H1 (cell line): ENCODE measurements around the gene RPP25. TPM values are rescaled to one million over a fixed set of nuclear protein-coding genes. Genes with fewer than 3 reads are reported as not detected.

Experiments used
- CTCF ChIA-PET: fragments of 300-600 bp; sonication (Branson Sonifier 250); formaldehyde crosslinking; loops from one replicate; lab custom pipeline; 2021; ENCODE audit not compliant: partially characterized antibody; lab: Charles Lee
- POLR2A ChIA-PET: fragments of 300-600 bp; sonication (Branson Sonifier 250); formaldehyde crosslinking; loops from one replicate; lab custom pipeline; 2021; ENCODE audit warnings: inconsistent platforms; ENCODE audit not compliant: partially characterized antibody; lab: Charles Lee
- DNase-seq, 2 experiments: peaks; one replicate each; pipeline versions ENCODE4 v3.0.0 to v3.0.0-alpha.2; 2010 to 2022; ENCODE audit warnings: low spot score in 2 of 2, low read depth in 1 of 2, mixed read lengths in 1 of 2
- FAIRE-seq: peaks from 2 replicates; lab custom pipeline; 2011; peaks lifted over from hg19 to GRCh38; lab: Jason Lieb, UNC
- H2AFZ ChIP-seq: 2 replicates; pipeline ENCODE4 v1.8.1; 2012; ENCODE audit warnings: low read length, inconsistent platforms
- H2AK5ac ChIP-seq: 2 replicates; pipeline ENCODE4 v1.6.1; 2013; ENCODE audit warnings: low read depth, low read length
- H2BK120ac ChIP-seq: replicated peaks from 2 replicates; pipeline ENCODE3; 2013; ENCODE audit warnings: low read depth, low read length, inconsistent platforms
- H2BK12ac ChIP-seq: 2 replicates; pipeline ENCODE4 v1.6.1; 2013; ENCODE audit warnings: low read depth, low read length
- H2BK15ac ChIP-seq: 2 replicates; pipeline ENCODE4 v1.6.1; 2013; ENCODE audit warnings: low read length
- H2BK20ac ChIP-seq: 2 replicates; pipeline ENCODE4 v1.6.1; 2013; ENCODE audit warnings: low read length
- H2BK5ac ChIP-seq: 2 replicates; pipeline ENCODE4 v1.6.1; 2013; ENCODE audit warnings: low read depth, low read length
- H3K14ac ChIP-seq: 2 replicates; pipeline ENCODE4 v1.6.1; 2013; ENCODE audit warnings: inconsistent platforms; ENCODE audit not compliant: insufficient read length
- H3K18ac ChIP-seq: 2 replicates; pipeline ENCODE4 v1.6.1; 2013; ENCODE audit warnings: low read length; ENCODE audit errors: extremely low read depth
- H3K23ac ChIP-seq: 2 replicates; pipeline ENCODE4 v1.6.1; 2013; ENCODE audit warnings: inconsistent platforms; ENCODE audit not compliant: insufficient read length
- H3K23me2 ChIP-seq: 2 replicates; pipeline ENCODE4 v1.6.1; 2013; ENCODE audit warnings: low read depth, low read length
- H3K27ac ChIP-seq: 2 replicates; pipeline ENCODE4 v1.6.1; 2011; ENCODE audit warnings: low read depth, low read length, inconsistent platforms
- H3K27me3 ChIP-seq, 4 experiments: replicated peaks in 1 of 4; 1 replicate in 1 of 4; 2 replicates in 3 of 4; pipeline versions ENCODE4 v1.6.1 to v1.8.1; 2011 to 2013; ENCODE audit warnings: low read length in 3 of 4, mild to moderate bottlenecking in 3 of 4, inconsistent platforms in 2 of 4, mixed read lengths in 2 of 4, moderate library complexity in 1 of 4; ENCODE audit not compliant: control insufficient read depth in 3 of 4, insufficient read depth in 3 of 4; ENCODE audit errors: extremely low read depth in 1 of 4
- H3K36me3 ChIP-seq, 4 experiments: 2 replicates each; pipeline versions ENCODE4 v1.6.1 to v1.8.1; 2011 to 2013; ENCODE audit warnings: mild to moderate bottlenecking in 4 of 4, low read length in 3 of 4, moderate library complexity in 2 of 4, control low read depth in 1 of 4, inconsistent platforms in 1 of 4; ENCODE audit not compliant: insufficient read depth in 4 of 4, control insufficient read depth in 2 of 4
- H3K4ac ChIP-seq: replicated peaks from 2 replicates; pipeline ENCODE3; 2013; ENCODE audit warnings: low read length, low read depth, mixed read lengths, inconsistent platforms; ENCODE audit not compliant: insufficient read length
- H3K4me1 ChIP-seq, 4 experiments: replicated peaks in 1 of 4; 1 replicate in 1 of 4; 2 replicates in 3 of 4; pipeline versions ENCODE4 v1.6.1 to v1.8.1; 2011 to 2013; ENCODE audit warnings: low read length in 3 of 4, inconsistent platforms in 2 of 4, mixed read lengths in 1 of 4; ENCODE audit not compliant: insufficient read depth in 4 of 4, control insufficient read depth in 3 of 4
- H3K4me2 ChIP-seq, 2 experiments: 2 replicates each; pipeline versions ENCODE4 v1.6.1 to v1.8.1; 2011 to 2013; ENCODE audit warnings: low read depth in 2 of 2, low read length in 2 of 2, control low read depth in 1 of 2, inconsistent platforms in 1 of 2, mild to moderate bottlenecking in 1 of 2; ENCODE audit not compliant: insufficient read depth in 1 of 2
- H3K4me3 ChIP-seq, 4 experiments: fragments of 200-600, 300-600 bp in 1 of 4; sonication (generic), shearing (Covaris generic), sonication (Bioruptor Twin) in 1 of 4; 2 replicates each; pipeline versions ENCODE4 v1.5.1 to v1.8.1; 2011 to 2016; ENCODE audit warnings: low read length in 4 of 4, low read depth in 3 of 4, control low read depth in 2 of 4, inconsistent platforms in 2 of 4, mild to moderate bottlenecking in 2 of 4, mixed read lengths in 1 of 4, moderate library complexity in 1 of 4; ENCODE audit not compliant: insufficient read depth in 2 of 4; ENCODE audit errors: extremely low read depth in 1 of 4
- H3K56ac ChIP-seq: replicated peaks from 2 replicates; pipeline ENCODE3; 2013; ENCODE audit warnings: low read depth, mild to moderate bottlenecking, mixed read lengths, low read length, inconsistent platforms; ENCODE audit not compliant: insufficient read length
- H3K79me1 ChIP-seq: 2 replicates; pipeline ENCODE4 v1.6.1; 2013; ENCODE audit warnings: low read depth, low read length, control low read depth
- H3K79me2 ChIP-seq, 2 experiments: 2 replicates each; pipeline versions ENCODE4 v1.6.1 to v1.8.1; 2012 to 2013; ENCODE audit warnings: low read length in 2 of 2, mild to moderate bottlenecking in 2 of 2, inconsistent platforms in 1 of 2; ENCODE audit not compliant: insufficient read depth in 2 of 2, control insufficient read depth in 1 of 2
- H3K9ac ChIP-seq, 4 experiments: replicated peaks in 1 of 4; 1 replicate in 1 of 4; 2 replicates in 3 of 4; pipeline versions ENCODE4 v1.6.1 to v1.8.1; 2011 to 2013; ENCODE audit warnings: low read depth in 3 of 4, low read length in 3 of 4, control low read depth in 2 of 4, mild to moderate bottlenecking in 2 of 4, moderate library complexity in 2 of 4, inconsistent platforms in 1 of 4; ENCODE audit errors: extremely low read depth in 1 of 4
- H3K9me3 ChIP-seq, 2 experiments: 2 replicates each; pipeline versions ENCODE4 v1.6.1 to v1.8.1; 2012 to 2013; ENCODE audit warnings: mild to moderate bottlenecking in 2 of 2, moderate library complexity in 2 of 2, control low read depth in 1 of 2, inconsistent platforms in 1 of 2, low read depth in 1 of 2, low read length in 1 of 2, mixed read lengths in 1 of 2; ENCODE audit not compliant: insufficient read depth in 2 of 2
- H4K20me1 ChIP-seq, 2 experiments: replicated peaks in 1 of 2; 2 replicates each; pipeline versions ENCODE3 to v1.8.1; 2011 to 2013; ENCODE audit warnings: inconsistent platforms in 2 of 2, low read length in 2 of 2, mild to moderate bottlenecking in 1 of 2; ENCODE audit not compliant: insufficient read depth in 2 of 2, control insufficient read depth in 1 of 2
- H4K5ac ChIP-seq: 2 replicates; pipeline ENCODE4 v1.6.1; 2013; ENCODE audit warnings: low read length, low read depth, mixed read lengths, inconsistent platforms; ENCODE audit not compliant: insufficient read length
- H4K8ac ChIP-seq: 2 replicates; pipeline ENCODE4 v1.8.0; 2013; ENCODE audit warnings: mild to moderate bottlenecking, moderate library complexity, low read length, inconsistent platforms; ENCODE audit not compliant: insufficient read depth; ENCODE audit errors: extremely low read depth
- H4K91ac ChIP-seq: replicated peaks from 2 replicates; pipeline ENCODE3; 2013; ENCODE audit warnings: low read length, mixed read lengths, inconsistent platforms; ENCODE audit not compliant: insufficient read length
- ATF2 ChIP-seq: IDR thresholded peaks from 2 replicates; pipeline ENCODE4 v1.6.1; 2012; ENCODE audit warnings: low read length, inconsistent platforms
- CBX5 ChIP-seq: fragments of 300-800, 300-1000 bp; sonication (generic); IDR thresholded peaks from 2 replicates; pipeline ENCODE4 v1.7.1; 2016; ENCODE audit warnings: antibody characterized with exemption, low read length, low read depth
- CREB1 ChIP-seq: IDR thresholded peaks from 2 replicates; pipeline ENCODE4 v1.6.1; 2012; ENCODE audit warnings: inconsistent platforms
- FOSL1 ChIP-seq: IDR thresholded peaks from 2 replicates; pipeline ENCODE4 v1.6.1; 2011; ENCODE audit warnings: mild to moderate bottlenecking, low read depth, low read length, moderate library complexity; ENCODE audit not compliant: insufficient read depth
- PHF8 ChIP-seq: fragments of 200-600 bp; sonication (generic); conservative IDR thresholded peaks from 2 replicates; pipeline ENCODE4 v1.7.1; 2012; ENCODE audit warnings: low read depth, mild to moderate bottlenecking, inconsistent platforms, low read length, moderate library complexity
- RNF2 ChIP-seq: fragments of 200-900, 300-1000 bp; sonication (generic); IDR thresholded peaks from 2 replicates; pipeline ENCODE4 v1.7.1; 2016; ENCODE audit warnings: borderline replicate concordance, low read depth, mild to moderate bottlenecking, antibody characterized with exemption, low read length; ENCODE audit not compliant: poor library complexity, severe bottlenecking; ENCODE audit errors: missing control alignments
- SP1 ChIP-seq: IDR thresholded peaks from 2 replicates; pipeline ENCODE4 v1.6.1; 2011; ENCODE audit warnings: low read depth, low read length
- SP4 ChIP-seq: IDR thresholded peaks from 2 replicates; pipeline ENCODE4 v1.6.1; 2012; ENCODE audit warnings: low read length, inconsistent platforms
- TAF1 ChIP-seq: IDR thresholded peaks from 2 replicates; pipeline ENCODE4 v1.6.1; 2011; ENCODE audit warnings: mild to moderate bottlenecking, low read depth, low read length
- YY1 ChIP-seq: IDR thresholded peaks from 2 replicates; pipeline ENCODE4 v1.6.1; 2011; ENCODE audit warnings: low read depth, mild to moderate bottlenecking, low read length
- ZNF274 ChIP-seq: IDR thresholded peaks from 2 replicates; pipeline ENCODE4 v1.7.0; 2012; ENCODE audit warnings: low read length, borderline replicate concordance; ENCODE audit errors: extremely low read depth
- WGBS, 2 experiments: shearing (Covaris generic) in 1 of 2; methylation state at CpG; one replicate each; pipeline versions ENCODE4 v1.1.6 to v1.1.7; 2013 to 2015; ENCODE audit warnings: low lambda C conversion rate in 2 of 2, mixed read lengths in 2 of 2, inconsistent platforms in 1 of 2, low coverage in 1 of 2, missing lambda C conversion rate in 1 of 2; ENCODE audit not compliant: insufficient replicate concordance in 2 of 2, insufficient coverage in 1 of 2, insufficient read length in 1 of 2; ENCODE audit errors: extremely low coverage in 1 of 2, missing lambda C conversion rate in 1 of 2; 5-methylcytosine and 5-hydroxymethylcytosine counted together
- polyA plus RNA-seq, 7 experiments: library from polyadenylated mRNA; depleted of rRNA in 3 of 7; stranded (reverse) in 5 of 7; unstranded in 2 of 7; fragments of >200 nt in 5 of 7; fragments of 200-250 nt in 2 of 7; gene quantifications; 1 replicate in 5 of 7; 2 replicates in 1 of 7; 4 replicates in 1 of 7; pipeline versions ENCODE4 v1.2.1 to v1.2.3, GENCODE V29; 2011 to 2013; ENCODE audit warnings: missing spikeins in 2 of 7, mixed read lengths in 2 of 7
- total RNA-seq: library from RNA; stranded (reverse); fragmentation: NEBNext Ultra II Directional; extraction: Animal tissue kit (Norgen Biotek cat#: 25700); gene quantifications from 2 replicates; pipeline ENCODE4 v1.2.1, GENCODE V29; 2021
- TF ChIP-seq, protein P1 (sequence below): IDR thresholded peaks from 2 replicates; pipeline ENCODE4 v1.6.1; 2012; ENCODE audit warnings: inconsistent platforms

The RPP25 gene
- total and polyA plus RNA-seq, 2 of the 8 experiments (the other 6 are each of a cell fraction or from before 2014, with no cell fraction given) = 17.4 to 19.8 TPM

DNA sequence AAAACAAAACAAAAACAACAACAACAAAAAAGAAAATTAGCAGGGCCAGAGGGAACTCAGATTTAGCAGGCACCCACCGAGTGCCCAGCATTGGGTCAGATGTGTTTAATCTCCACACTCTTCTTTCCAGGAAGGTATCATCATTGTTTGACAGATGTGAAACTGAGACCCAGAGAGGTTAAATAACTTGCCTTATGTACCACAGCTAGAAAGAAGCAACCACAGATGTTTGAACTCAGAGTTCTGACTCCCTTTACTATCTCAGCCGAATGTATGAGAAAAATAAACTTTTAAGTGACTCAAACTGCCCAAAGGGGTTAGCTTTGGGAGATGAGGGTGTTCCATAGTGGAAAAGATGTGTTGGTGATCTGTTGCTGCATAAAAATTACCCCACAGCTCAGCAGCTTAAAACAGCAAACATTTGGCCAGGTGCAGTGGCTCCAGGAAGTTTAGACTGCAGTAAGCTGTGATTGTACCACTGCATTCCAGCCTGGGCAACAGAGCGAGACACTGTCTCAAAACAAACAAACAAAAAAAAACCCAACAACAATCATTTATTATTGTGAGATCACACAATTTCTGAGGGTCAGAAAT lies 4.5 kb upstream of the RPP25 start:
- Histone ChIP-seq H3K36me3 (no peaks in the 10 kb centered on the region), H4K8ac (no peak overlapping the region), H4K20me1 (no peaks in the 10 kb centered on the region), H3K14ac (no peak overlapping the region), H3K9me3 (no peaks in the 10 kb centered on the region), H3K23me2 (peaks cover 27% of the 10 kb centered on the region), H4K5ac (no peak overlapping the region), H2AFZ (no peak overlapping the region), H2BK15ac (no peak overlapping the region), H3K4me2 (no peak overlapping the region), H3K18ac (no peak overlapping the region), H3K9ac (no peak overlapping the region), H2BK12ac (no peak overlapping the region), H2AK5ac (no peak overlapping the region), H3K27me3 (peaks cover 5 to 27% (median 21%) of the 10 kb centered on the region in 4 experiments), H3K79me1 (no peaks in the 10 kb centered on the region), H3K23ac (no peak overlapping the region), H3K56ac (no peak overlapping the region), H3K27ac (no peak overlapping the region), H3K4ac (no peak overlapping the region), H2BK20ac (no peak overlapping the region), H2BK120ac (no peak overlapping the region), H2BK5ac (no peak overlapping the region), H4K91ac (no peak overlapping the region), H3K4me1 (peaks cover 0 to 8% (median 6%) of the 10 kb centered on the region in 4 experiments; a peak in 5 of 7 replicates), H3K4me3 (no peak overlapping the region), H3K79me2 (no peaks in the 10 kb centered on the region)
- 62% methylated on average over 3 of the region's 3 CpGs; no CpG with 5 or more reads in 1 of the 2 experiments for WGBS, 2 experiments
- ChIA-PET CTCF (interaction anchor here (0.5 to 4.8 kb wide), 7 partner anchors 11 to 346 kb away, joined by 3 to 19 read pairs (median 3); no protein-coding TSS in a partner anchor), POLR2A (interaction anchor here (3.5 to 5.7 kb wide), 2 partner anchors 11 to 22 kb away, joined by 11 to 29 read pairs; partner anchors contain the start of gene COX5A)
- DNase-seq = no peak
- no peak for FAIRE-seq
- TF ChIP-seq SP4 (no peak), ZNF274 (no peak), FOSL1 (no peak), ATF2 (no peak), RNF2 (no peak), CREB1 (no peak), PHF8 (no peak), CBX5 (no peak), SP1 (no peak), YY1 (no peak), TAF1 (no peak)
- TF ChIP-seq, protein P1, sequence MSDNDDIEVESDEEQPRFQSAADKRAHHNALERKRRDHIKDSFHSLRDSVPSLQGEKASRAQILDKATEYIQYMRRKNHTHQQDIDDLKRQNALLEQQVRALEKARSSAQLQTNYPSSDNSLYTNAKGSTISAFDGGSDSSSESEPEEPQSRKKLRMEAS = no peak
